K562 (cell line): ENCODE data around the gene NIN.

Experiments used
- CTCF ChIP-seq, 3 experiments: IDR thresholded peaks in 2 of 3; conservative IDR thresholded peaks in 1 of 3; 2 replicates each; pipeline ENCODE4 v1.5.1; 2011 to 2012; ENCODE audit warnings: low read length in 3 of 3, mild to moderate bottlenecking in 3 of 3, control low read depth in 2 of 3, improper control_type of control experiment in 1 of 3, inconsistent platforms in 1 of 3, low read depth in 1 of 3, mixed read lengths in 1 of 3, moderate library complexity in 1 of 3; ENCODE audit not compliant: insufficient read depth in 2 of 3
- EP300 ChIP-seq: IDR thresholded peaks from 2 replicates; pipeline ENCODE4 v1.6.1; 2012; ENCODE audit warnings: low read length, improper control_type of control experiment
- KDM1A ChIP-seq, 2 experiments: fragments of 450-650 bp; IDR thresholded peaks; 2 replicates each; pipeline ENCODE4 v1.6.1; 2016; ENCODE audit warnings: mild to moderate bottlenecking in 2 of 2
- NBN ChIP-seq: fragments of 450-650 bp; IDR thresholded peaks from 2 replicates; pipeline ENCODE4 v1.6.1; 2016; ENCODE audit warnings: low read depth, mild to moderate bottlenecking
- PRDM10 ChIP-seq: fragments of 450-650 bp; IDR thresholded peaks from 2 replicates; pipeline ENCODE4 v1.6.1; 2018; ENCODE audit not compliant: partially characterized antibody
- ZNF184 ChIP-seq: sonication (generic); formaldehyde crosslinking; IDR thresholded peaks from 2 replicates; pipeline ENCODE4 v1.5.0; 2020; ENCODE audit warnings: missing genetic modification reagents

GRCh38 chr14:50800032-50800431 is 30.9 kb downstream of the NIN start:
- TF ChIP-seq CTCF (IDR thresholded peaks at IDR 0.05 in 2 of 3, conservative IDR thresholded peaks at IDR 0.05 in 1 of 3; ENCODE audit: insufficient read depth in 2 of 3, low read depth in 1 of 3, low read length in 3 of 3) (no peak), NBN (no peak), KDM1A (IDR thresholded peaks at IDR 0.05) (no peak), ZNF184 (CRISPR knock-in tag) (no peak), EP300 (no peak), PRDM10 (no peak)
